KOPT-K1 (cell line): ENCODE measurements around the gene SORL1.

ENCODE experiments used
- H3K27ac ChIP-seq: fragments of 200-600 bp; sonication (generic); 2 replicates; pipeline ENCODE4 v1.5.1; 2016; ENCODE audit warnings: antibody characterized with exemption, mild to moderate bottlenecking, low read depth, low read length; ENCODE audit not compliant: poor library complexity, severe bottlenecking
- H3K36me3 ChIP-seq: fragments of 200-600 bp; sonication (generic); 2 replicates; pipeline ENCODE4 v1.5.1; 2017; ENCODE audit warnings: antibody characterized with exemption, mild to moderate bottlenecking, low read length, moderate library complexity; ENCODE audit not compliant: insufficient read depth
- H3K9me3 ChIP-seq: fragments of 200-600 bp; sonication (generic); 2 replicates; pipeline ENCODE4 v1.5.1; 2017; ENCODE audit warnings: antibody characterized with exemption, low read length, mild to moderate bottlenecking; ENCODE audit not compliant: insufficient read depth, poor library complexity, severe bottlenecking

The SORL1 gene

GRCh38 chr11:121512468-121513465 is 60.7 kb downstream of the SORL1 start:
- Histone ChIP-seq H3K27ac (no peak overlapping the region), H3K9me3 (peaks cover 3% of the 10 kb centered on the region), H3K36me3 (peaks cover 38% of the 10 kb centered on the region)

DNA sequence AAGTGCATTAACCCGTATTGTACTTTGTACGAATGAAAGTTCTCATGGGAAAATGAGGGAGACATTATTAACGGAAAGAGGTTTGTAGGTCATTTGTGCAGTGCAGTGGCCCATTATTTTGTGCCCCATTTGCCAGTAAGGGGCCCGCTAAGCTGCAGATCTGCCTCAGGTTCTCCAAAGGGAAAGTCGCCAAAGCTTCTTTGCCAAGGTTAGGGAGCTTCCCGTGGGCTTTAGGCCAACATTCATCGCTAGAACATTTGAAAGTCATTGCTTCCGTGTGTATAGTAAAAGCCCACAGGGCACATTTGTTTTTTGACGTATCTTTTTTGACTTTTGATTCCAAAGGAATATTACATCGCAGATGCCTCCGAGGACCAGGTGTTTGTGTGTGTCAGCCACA is 61.7 kb downstream of the SORL1 start:
- H3K36me3 ChIP-seq = peaks cover 40% of the 10 kb centered on the region
- no peaks in the 10 kb centered on the region for H3K9me3 ChIP-seq
- no peak overlapping the region for H3K27ac ChIP-seq

DNA sequence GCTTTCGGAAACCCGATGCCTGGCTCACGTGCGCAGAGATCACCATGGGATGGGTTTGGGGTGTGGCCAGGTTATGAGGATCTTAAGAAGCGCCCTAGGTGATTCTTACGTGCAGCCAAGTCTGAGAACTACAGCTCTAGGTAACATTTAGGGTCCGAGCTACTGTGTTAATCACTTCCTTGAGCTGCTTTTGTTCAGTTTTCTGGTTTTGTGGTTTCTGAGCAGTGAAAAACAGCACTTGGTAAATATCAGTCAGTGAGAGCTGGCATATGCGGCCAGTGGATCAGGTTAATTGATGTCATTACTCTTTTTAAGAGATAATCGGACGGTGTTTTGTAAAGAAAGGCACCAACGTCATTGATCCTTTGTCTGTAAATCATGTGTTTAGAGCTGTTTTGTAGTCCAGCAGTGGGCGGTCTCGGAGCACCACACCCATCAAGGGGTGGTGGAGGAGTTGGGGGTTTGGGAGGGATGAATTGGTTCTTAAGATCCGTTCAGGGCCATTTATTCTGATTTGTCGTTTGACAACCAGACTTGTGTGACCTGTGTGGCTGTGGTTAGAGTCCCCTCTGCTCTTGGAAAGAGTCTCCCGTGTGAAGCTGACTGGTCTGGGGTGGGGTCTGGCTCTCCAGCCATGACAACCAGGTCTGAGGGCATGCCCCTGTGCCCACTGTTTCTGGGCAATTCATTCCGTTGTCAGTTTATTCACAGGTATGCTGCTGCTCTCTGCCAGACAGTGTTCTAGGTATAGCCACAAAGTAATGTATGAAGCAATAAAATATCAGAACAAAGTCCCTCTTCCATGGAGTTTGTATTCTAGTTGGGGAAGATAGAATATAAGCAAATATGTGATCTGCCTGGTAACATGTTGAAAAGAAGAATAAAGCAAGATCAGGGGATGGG is 62.6 kb downstream of the SORL1 start:
- H3K36me3 ChIP-seq = peaks cover 40% of the 10 kb centered on the region
- H3K27ac ChIP-seq = peak overlapping the region; percentile 30
- no peaks in the 10 kb centered on the region for H3K9me3 ChIP-seq

- Histone ChIP-seq H3K36me3 (peaks cover 43% of the 10 kb centered on the region), H3K9me3 (no peaks in the 10 kb centered on the region), H3K27ac (no peak overlapping the region)
Observed at GRCh38 chr11:121515335-121515671, 63.2 kb downstream of the SORL1 start.

DNA sequence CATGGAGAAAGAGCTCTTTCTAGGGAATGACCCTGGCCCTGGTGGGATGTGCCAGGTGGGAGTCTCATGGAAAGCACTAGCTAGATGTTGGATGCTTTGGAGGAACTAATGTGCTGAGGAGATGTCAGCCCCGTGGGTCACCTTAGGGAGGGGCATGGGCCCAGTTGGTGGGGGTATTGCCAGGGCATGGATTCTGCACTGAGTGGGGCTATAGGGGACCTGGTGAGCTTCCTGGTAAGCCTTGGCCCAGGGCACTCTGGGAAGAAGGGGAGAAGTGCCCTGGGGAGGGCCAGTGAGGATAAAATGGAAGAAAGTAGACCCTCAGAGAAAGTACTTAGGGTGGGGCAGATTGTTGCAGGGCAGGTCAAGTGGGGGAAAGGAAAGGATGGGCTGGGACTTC is 65.9 kb downstream of the SORL1 start:
- peaks cover 63% of the 10 kb centered on the region for H3K36me3 ChIP-seq
- H3K27ac ChIP-seq = no peak overlapping the region

DNA sequence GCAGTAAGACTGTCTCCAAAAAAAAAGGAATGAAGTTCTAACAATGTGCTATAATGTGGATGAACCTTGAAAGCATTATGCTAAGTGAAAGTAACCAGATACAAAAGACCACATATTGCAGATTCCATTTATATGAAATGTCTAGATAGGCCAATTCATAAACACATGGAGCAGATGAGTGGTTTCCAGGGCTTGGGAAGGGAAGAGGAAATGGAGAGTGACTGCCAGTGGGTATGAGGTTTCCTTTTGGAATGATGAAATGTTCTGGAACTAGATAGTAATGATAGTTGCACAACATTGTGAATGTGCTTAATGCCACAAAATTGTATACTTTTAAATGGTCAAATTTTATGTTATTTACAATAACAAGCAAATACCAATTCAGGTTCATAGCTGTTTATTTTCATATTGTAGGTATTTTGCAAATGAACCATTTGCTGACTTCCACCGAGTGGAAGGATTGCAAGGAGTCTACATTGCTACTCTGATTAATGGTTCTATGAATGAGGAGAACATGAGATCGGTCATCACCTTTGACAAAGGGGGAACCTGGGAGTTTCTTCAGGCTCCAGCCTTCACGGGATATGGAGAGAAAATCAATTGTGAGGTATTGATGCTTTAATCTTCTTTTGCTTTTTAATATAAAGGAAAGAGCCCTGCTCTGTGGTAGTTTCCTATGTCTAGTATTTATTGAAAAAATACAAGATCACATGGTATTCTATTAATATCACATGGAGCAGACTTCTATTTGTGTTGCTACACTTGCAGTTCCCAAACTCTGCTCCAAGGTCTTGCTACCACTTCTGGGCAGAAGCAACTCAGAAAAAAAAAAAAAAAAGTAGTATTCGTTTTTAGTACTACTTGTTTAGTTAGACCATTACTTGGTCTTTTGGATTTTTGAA is 68.4 kb downstream of the SORL1 start:
- Histone ChIP-seq H3K27ac (no peak overlapping the region), H3K36me3 (peaks cover 62% of the 10 kb centered on the region)

More for the DNA sequence above, 65.9 kb downstream of the SORL1 start:
- H3K9me3 ChIP-seq = no peaks in the 10 kb centered on the region

GRCh38 chr11:121521145-121522042 is 69.3 kb downstream of the SORL1 start:
- peaks cover 14% of the 10 kb centered on the region for H3K9me3 ChIP-seq
- H3K27ac ChIP-seq = no peak overlapping the region
- peaks cover 65% of the 10 kb centered on the region for H3K36me3 ChIP-seq

More for the DNA sequence above, 68.4 kb downstream of the SORL1 start:
- peaks cover 8% of the 10 kb centered on the region for H3K9me3 ChIP-seq

GRCh38 chr11:121522043-121522941 is 70.2 kb downstream of the SORL1 start:
- H3K9me3 ChIP-seq = peaks cover 14% of the 10 kb centered on the region
- H3K27ac ChIP-seq = no peak overlapping the region
- H3K36me3 ChIP-seq = peaks cover 60% of the 10 kb centered on the region

DNA sequence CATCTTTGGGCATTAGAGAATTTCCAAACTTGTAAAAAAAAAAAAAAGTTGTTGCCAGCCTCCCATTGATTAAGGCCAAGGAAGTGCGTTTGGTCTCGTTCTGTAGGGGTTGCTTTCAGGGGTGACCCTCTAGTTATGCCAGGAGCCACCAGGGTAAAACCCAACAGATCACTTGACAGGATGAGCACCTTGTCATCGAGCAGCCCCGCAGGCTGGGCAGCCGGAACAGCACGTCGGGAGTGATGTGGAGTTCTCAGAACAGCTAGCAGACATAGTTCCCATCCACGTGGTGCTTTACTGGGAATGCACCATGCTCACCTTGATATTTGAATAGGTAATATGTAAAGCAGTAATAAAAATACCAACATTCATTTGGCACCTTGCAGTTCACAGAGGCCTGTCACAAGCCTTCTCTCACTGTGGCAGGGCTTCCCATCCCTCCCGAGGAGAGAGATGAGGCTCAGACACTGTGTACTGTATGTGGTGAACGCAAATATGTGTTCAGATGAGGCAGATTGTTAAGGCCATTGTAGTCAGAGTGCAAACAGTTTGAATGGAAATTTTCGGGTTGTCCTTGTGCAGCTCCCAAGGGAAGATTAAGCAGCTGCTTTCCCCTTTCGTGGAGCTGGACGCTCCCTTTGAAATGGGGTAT is 71.6 kb downstream of the SORL1 start:
- no peak overlapping the region for H3K27ac ChIP-seq
- peaks cover 14% of the 10 kb centered on the region for H3K9me3 ChIP-seq
- peaks cover 53% of the 10 kb centered on the region for H3K36me3 ChIP-seq

DNA sequence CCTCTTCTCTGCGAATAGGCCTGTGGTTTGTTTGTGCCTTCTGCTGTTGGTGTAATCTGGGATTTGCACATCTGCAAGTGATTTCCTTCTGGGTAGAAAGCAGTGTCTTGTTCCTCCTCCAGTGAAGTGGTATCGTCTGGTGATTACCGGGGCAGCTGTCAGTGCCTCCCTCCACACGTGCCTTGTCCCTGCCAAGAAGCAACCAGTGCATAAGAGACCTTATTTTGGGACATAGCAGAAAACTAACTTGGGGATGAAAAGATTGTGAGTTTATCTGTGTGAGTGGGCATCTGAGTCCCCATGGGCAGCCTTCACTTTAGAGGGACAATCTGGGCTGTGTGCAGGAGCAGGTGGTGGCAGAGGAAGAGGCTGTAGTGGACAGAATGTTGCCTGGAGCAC is 72.1 kb downstream of the SORL1 start:
- no peak overlapping the region for H3K27ac ChIP-seq
- H3K36me3 ChIP-seq = peaks cover 56% of the 10 kb centered on the region

DNA sequence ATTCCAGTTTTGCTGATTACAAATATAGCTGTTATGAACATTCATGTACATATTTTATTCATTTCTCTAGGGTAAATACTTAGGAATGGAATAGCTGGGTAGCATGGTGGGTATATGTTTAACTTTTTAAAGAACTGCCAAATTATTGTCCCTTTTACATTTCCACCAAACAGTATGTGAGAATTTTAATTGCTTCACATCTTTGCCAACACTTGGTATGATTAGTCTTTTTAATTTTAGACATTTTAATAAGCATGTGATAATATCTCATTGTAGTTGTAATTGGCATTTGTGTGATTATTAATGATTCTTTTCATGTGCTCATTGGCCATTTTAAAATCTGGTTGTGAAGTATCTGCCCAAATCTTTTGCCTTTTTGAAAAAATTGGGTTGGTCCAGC is 73.3 kb downstream of the SORL1 start:
- peaks cover 24% of the 10 kb centered on the region for H3K9me3 ChIP-seq
- H3K36me3 ChIP-seq = peaks cover 58% of the 10 kb centered on the region
- no peak overlapping the region for H3K27ac ChIP-seq

More for the DNA sequence above, 72.1 kb downstream of the SORL1 start:
- H3K9me3 ChIP-seq = peaks cover 14% of the 10 kb centered on the region

GRCh38 chr11:121530257-121530656 is 78.1 kb downstream of the SORL1 start:
- Histone ChIP-seq H3K36me3 (peaks cover 29% of the 10 kb centered on the region), H3K27ac (no peak overlapping the region), H3K9me3 (peaks cover 22% of the 10 kb centered on the region)
